ENCODE data around the gene PAF1.

GRCh38 chr19:39397360-39398296, 6.7 kb upstream of the PAF1 start:
- peak; percentile 87 for TF ChIP-seq CTCF (IDR thresholded peaks at IDR 0.05; ENCODE audit: low read length)
- TF ChIP-seq EZH2 (IDR thresholded peaks at IDR 0.05; ENCODE audit: borderline replicate concordance, low read length): no peak

Data from OCI-LY1 (cell line).